CD4-positive, alpha-beta T cell treated with Interferon gamma for 1 hour (primary cell): Measurements from ENCODE around the gene FBLN1.
"Not testable (repeated sequence)": the region's sequence is repeated elsewhere in the genome, so short reads cannot be mapped to it uniquely, and the experiment has no call there.

ENCODE experiments used
- DNase-seq: peaks from one replicate; pipeline ENCODE4 v3.0.0-alpha.2; 2020

Gene FBLN1

DNA sequence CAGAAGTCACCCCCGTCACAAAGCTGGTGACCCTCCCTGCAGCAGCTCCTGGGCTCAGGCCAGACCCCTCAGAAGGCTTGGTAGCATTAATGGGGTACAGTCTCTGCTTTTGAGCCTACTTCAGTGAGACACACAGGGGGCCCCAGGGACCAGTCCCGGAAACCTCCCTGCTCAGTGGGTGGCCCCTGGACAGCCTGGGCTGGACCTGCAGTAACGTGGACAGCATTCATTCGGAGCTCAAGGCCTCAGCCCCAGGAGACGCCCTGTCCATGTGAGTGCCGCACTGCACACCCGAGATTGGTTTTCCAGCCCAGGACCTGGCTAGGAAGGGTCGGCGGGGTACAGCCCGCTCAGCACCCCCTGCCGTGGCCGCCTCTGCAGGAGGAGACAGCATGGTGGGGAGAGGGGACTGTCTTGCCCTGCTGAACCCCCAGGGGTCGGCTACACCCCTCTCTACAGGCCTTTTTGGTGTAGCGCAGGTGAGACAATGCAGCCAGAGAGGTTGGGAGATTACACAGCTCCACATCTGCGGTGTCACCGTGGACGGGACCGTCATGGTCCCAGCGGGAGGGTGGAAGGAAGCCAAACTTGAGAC is 83.4 kb downstream of the FBLN1 start:
- DNase-seq: no peak

DNA sequence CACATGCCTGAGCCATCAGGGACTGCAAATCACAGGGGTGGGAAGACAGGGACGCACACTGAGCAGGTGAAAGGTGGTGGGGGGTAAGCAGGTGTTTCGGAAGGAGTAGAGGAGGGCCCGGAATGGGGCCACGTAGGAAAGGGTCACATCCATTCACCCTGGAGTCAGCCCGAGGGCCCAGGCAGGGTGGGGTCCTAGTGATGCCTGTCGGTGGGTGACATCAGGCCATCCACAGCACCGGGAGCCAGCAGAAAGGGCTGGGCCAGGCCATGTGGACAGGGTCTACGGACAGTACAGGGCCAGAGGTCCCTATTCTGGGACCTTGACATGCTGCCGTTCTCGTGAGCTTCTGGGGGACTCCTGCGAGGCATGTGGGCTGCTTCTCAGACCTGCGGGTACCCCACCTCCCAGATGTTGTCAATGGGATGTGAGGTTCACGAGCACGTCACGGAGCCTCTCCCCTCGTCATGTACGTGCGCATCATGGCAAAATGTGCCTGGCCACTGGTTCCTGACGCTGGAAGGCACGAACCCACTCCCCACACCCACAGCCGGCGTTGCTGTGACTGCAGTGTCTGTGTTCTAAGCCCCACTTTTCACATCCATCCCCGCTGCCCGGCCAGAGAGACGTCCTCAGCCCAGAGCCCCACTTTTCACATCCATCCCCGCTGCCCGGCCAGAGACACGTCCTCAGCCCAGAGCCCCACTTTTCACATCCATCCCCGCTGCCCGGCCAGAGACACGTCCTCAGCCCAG is 84.1 kb downstream of the FBLN1 start:
- no peak for DNase-seq

DNA sequence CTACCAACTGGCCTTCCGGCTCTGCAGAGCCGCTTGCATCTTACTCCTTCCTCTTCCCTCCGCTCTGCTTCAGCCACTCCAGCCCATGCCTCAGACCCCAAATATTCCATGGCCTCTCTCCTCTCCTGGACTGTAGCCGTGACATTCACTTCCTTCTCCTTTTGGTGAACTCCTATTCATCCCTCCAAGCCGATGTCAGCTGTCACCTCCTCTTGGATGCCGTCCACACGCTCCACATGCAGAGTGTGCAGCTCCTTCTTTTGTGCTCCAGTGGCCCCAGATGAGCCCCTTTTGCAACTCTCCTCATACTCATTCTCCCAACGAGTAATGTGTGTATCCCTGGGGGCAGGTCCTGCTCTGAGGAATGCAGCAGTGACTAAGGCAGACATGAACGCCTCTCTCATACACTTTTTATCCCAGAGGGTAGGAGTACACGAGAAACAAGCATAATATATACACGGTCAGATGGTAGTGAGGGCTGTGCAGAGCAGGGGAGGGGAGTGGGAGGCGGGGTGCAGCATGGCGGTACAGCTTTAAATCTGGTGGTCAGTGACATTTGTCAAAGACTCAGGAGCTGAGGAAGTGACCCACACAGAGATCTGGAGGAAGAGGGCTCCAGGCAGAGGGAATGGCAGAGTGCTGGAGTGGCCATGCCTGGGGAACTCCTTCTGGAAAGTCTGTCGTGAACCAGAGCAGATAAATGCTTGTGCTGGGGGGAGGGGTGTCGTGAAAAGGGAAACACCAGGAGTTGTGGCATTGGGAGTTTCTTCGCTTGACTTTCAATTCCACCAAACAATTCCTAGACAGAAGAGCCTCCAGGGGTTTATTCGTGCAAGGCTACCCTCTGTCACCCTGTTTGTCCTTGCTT is 85.2 kb downstream of the FBLN1 start:
- DNase-seq: no peak

DNA sequence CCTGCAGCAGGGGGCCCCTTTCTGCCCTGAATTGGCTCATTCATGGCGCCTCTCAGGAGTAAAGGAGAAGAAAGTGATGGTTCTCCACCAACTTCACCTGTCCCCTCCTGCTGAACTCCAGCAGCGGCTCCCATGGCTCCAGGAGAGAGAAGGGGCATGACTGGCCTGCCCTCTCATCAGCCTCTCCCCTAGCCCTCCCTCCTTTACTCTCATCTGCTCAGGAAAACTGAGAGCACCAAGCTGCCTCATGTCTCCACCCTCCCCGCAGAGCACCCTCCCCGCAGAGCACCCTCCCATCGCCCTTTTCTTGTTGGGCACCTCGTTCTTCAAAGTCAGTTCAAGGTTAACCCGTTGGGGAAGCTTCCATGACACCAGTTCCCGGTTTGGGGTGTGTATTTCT is 86.9 kb downstream of the FBLN1 start:
- no peak for DNase-seq

DNA sequence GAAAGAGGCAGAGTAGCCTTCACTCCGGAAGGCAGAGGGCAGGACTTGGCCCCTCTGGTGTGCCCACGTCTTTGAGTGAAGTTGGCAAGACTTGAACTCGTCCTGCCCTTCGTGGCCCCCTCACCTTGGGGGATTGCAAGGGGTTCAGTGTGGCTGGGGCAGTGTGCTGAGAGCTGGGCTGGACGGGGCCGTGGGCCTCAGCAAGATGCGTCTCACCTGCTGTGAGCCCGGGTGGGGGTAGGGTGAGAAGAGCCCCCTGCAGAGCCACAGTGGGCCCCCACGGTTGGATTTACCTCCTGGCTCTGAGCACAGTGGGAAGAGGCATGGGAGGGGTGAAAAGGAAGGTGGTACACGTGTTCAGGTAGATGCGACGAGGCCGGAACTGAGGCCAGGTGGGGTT is 87.6 kb downstream of the FBLN1 start:
- DNase-seq: no peak

DNA sequence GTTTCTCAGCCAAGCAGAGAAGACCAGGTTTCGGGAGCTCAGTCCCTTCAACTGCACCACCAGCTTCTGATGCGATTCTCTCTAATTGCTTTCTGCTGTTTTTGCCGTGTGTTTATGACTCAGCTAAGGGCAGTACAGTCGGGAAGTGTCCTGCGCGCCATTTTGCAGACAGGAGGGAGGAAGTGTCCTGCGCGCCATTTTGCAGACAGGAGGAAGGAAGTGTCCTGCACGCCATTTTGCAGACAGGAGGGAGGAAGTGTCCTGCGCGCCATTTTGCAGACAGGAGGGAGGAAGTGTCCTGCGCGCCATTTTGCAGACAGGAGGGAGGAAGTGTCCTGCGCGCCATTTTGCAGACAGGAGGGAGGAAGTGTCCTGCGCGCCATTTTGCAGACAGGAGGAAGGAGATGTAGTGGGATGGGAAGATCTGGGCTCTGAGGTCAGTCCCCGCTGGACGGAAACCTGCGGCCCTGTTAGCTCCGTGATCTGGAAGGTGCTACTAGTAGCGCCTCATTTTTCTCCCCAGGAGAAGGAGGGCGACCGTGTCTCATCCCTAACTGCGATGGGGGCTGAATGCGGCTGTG is 89.0 kb downstream of the FBLN1 start:
- DNase-seq: not testable (repeated sequence)

DNA sequence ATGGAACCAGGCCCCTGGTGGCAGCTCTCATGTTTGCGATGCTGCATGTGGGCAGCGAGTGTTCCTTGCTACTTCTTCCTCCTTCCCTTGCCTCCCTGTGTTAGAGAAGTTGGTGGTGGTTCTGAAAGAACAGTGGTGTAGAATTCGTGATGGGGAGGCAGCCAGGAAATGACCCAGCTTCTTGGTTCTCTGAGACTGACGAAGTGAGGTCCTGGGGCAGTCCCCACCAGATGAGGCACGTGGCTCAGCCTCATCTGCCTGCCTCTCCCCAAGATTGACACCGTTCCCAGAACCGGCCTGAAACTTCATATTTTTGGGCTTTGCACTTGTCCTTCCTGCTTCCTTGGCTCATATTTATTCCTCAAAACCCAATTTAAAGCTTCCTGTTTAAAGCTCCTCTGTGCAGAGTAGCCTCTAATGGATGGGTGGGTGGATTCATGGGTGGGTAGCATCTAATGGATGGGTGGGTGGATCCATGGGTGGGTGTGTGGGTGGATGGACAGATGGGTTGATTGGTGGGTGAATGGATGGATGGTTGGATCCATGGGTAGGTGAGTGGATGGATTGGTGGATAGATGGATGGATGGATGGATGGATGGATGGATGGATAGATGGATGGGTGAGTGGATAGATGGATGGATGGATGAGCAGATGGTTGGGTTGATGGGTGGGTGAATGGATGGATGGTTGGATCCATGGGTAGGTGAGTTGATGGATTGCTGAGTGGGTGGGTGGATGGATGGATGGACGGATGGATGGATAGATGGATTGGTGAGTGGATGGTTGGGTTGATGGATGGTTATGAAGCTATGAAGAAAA is 91.6 kb downstream of the FBLN1 start:
- no peak for DNase-seq

DNA sequence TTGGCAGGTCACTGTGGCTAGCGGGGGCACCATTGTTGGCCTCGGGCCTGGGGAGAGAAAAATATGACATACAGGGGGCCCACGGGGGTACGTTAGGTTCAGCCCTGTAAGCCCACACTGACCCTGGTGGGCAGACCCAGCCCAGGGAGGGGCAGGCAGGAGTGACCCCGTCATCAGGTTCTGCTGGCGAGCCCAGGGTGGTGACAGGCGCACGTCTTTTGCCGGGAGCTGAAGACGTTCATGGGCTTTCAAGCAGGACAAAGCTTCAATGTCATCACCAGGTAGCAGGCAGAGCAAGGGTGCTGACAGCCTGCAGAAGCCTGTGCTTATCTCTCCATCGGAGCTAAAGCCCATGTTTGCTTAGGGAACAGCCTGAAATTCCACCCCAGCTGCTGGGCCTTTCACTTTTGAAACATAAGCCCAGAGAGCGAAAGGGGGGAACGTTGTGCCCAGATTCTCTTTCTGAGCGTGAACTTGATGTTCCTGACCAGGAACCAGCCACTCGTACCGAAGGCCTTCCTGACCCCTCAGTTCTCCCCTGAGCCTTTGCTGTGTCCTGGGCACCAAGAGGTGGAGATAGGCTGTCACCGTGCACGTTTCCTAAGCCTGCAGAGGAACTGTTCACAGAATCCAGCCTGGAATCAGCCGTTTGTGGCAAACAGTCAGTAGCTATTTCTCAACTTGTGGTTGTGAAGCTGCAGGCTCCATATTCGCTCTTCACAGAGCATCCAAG is 94.9 kb downstream of the FBLN1 start:
- DNase-seq: no peak

DNA sequence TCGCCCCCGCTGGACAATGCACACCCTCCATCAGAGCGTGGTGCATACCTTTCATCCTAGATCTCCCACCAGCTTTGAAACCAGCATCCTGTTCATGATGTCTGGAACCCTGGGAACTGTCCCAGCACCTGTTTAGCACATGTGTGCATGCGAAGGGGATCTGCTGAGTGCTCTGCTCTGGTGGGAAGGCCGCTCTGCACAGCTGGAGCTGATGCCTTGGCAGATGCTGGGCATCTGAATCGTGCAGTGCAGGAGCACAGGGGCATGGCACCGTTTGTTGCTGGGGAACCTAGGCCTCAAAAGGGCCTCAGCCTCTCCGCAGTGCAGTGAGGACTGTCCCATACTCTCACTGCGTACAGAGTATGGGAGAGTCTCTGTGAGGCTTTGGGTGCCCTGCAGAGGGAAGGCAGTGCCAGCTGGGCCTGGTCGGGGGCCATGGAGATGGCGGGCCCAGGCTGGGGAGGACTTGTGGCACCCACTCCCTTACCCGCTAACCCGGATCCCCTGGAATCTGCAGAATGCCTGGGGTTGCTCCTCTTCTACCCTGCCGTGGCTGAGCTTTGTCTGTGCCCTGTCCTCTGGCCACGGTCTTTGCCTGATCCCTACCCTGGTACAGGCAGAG is 96.0 kb downstream of the FBLN1 start:
- DNase-seq: no peak

DNA sequence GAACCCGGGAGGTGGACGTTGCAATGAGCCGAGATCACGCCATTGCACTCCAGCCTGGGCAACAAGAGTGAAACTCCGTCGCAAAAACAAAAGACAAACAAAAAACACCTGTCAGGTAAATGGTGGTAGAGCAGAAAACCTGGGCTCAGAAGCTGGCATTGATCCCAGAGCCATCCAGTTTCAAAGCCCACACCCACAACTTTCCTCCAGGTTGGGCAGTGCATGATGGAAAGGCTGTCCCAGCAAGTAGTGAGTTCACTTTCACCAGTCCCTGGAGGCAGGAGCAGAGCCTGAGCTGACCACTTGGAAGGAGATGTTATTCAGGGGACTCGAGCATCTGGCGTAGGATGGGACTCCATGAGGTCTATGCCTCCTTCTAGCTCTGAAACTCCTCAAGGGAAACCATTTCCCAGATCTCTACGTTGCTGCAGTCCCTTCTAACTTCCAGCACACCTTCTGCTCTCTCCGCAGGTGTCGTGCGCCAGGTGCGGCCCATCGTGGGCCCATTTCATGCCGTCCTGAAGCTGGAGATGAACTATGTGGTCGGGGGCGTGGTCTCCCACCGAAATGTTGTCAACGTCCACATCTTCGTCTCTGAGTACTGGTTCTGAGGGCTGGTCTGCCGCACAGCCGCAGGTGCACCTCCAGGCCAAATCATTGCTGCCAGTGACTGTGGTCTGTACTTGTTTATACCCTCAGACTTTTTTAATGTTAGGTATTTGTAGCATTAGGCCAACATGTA is 97.3 kb downstream of the FBLN1 start:
- DNase-seq: no peak

DNA sequence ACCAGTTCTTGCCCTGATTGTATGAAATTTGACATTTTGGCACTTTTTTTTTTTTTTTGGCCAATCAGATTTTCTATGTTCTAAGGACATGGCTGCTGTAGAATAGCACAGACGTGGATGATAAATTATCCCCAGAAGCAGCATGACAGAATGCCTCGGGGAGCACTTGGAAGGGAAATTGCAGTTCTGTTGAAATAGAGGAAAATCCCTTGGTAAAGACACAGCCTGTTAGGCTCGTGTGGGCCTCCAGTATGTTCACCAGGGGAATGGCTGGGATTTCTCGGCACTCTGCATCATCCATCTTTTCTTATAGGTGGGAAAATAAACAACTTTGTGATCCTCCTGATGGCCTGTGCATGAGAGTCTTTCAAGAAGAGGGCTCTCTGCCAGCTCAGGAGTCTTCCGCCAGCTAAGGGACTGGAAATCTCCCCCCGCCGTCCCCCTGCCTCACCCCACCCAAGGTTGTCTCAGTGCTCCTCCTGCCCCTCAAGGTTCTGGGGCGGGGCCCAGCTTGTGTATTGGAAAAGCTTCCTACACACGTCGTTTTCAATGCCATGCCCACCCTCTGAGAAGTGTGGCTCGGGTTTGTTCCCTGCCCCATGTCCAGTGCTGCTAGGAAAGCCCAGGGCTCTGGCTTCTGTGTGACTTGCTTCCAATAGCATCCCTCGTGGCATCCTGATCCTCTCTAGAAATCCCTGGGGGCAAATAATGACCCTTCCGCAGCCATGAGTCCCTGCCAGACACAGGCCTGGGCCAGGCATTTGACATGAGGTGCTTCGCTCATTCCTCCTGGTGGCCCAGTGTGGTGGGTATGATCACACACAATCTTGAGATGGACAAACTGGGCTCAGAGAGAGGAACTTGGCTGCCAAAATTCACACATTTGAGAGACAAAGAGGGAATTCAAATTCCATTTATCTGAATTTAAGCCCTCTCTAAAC is 98.4 kb downstream of the FBLN1 start:
- no peak for DNase-seq

DNA sequence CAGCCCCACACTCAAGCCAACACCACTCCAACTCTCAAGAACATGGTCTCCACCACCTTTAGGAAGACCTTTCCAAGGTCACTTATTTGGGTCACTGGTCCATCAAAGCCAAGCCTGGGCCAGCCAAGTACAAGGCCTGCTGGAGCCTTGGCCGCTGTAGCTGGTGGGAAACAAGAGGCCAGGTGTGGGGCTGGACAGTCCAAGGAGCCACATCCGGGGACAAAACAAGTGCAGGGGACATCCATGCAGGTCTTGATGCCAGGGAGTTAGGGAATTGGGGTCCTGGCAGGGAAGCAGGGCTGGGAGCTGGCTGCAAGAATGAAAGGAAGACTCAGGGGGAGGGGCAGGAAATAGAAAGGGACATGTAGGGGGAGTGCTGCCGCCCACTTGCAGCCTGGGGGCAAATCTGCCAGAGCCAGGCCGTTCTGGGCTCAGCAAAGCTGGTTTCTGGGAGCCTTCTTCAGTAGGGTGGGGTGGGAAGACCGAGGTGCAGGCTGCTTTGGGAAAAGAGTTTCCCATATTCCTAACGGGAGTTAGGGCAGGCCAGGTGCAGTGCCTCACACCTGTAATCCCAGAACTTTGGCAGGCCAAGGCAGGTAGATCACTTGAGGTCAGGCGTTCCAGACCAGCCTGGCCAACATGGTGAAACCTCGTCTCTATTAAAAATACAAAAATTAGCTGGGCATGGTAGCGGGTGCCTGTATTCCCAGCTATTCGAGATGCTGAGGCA is 99.5 kb downstream of the FBLN1 start:
- no peak for DNase-seq

DNA sequence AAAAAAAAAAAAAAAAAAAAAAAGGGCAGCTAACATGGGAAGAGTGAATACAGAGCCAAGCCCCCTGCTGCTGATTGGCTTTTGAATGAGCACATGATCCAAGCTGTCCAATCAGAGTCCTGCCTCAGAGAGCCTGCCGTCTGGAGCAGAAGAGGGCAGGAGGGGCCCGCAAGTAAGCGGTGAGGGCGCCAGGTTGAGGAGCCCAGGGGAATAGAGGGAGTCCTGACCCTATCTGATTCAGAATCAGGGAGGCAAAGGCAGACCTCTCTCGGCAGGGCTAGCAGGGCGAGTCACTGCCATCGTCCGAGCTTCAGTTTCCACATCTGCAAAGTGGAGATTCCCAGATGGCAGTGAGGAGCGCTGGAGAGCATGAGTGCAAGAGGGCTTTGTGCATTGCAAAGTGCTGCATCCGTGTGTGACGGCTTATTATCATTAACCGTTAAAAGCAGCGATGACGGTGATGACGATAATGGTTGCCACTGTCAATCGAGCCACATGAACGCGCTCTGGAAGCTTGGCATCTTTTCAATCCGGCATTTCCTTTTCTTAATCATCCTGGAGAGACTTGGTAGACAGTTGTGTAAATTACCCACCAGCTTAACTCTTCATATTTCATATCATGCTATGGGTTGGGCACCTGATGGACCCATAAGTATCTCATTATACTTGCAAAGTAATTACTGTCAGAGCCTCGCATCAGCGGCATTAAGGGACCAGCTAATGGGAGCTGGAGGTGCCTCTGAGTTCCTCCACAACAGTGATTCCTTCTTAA is 100.3 kb downstream of the FBLN1 start:
- DNase-seq: no peak

DNA sequence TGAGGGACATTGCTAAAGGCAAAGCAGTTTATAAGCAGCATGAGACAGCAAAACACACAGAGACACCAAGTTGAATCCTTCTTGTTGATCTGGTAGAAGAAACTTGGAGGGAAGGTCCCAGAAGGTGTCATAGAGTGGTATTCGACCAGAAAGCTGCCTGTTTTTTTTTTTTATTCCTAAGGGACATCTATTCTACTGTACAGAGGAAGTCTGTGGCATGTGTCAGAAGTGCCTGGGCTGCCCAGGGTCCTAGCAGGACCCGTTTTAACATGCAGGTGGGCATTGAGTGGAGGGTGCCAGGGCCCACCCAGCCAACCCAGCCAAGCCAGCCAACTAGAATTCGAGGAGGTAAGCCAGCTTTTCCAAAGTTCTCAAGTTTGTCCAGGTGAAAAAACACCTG is 100.9 kb downstream of the FBLN1 start:
- DNase-seq: no peak

DNA sequence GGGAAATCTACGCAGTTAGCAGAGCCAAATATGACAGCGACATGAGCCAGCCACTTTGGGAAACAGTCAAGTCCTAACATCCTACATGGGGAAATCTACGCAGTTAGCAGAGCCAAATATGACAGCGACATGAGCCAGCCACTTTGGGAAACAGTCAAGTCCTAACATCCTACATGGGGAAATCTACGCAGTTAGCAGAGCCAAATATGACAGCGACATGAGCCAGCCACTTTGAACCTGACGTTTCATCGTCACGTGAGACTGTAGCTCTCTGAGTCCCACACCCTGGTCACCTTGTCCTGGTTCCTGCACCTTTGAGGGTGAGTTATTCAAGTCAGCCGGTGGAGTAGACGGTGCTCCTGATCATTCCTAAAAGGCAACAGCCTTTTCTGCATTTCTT is 105.4 kb downstream of the FBLN1 start:
- not testable (repeated sequence) for DNase-seq

DNA sequence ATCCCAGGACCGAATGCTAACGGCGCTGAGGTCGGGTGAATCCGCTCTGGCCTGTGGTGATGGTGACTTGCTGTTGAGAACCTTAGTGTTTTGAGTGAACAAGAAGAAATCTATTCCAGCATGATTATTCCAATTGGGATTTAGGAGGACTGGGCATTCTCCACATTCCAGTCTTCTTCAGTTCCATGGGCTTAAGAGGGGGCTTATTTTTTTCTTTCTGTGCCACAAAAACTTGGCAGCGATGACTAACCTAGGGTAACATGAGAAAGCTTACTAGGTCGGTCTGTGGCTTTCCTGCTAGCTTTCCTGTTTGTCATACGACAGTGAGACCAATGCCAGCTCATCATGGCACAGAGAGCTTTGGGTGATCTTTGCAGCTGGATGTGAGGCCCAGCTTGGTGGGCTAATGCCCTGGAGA is 106.1 kb downstream of the FBLN1 start:
- DNase-seq: no peak

DNA sequence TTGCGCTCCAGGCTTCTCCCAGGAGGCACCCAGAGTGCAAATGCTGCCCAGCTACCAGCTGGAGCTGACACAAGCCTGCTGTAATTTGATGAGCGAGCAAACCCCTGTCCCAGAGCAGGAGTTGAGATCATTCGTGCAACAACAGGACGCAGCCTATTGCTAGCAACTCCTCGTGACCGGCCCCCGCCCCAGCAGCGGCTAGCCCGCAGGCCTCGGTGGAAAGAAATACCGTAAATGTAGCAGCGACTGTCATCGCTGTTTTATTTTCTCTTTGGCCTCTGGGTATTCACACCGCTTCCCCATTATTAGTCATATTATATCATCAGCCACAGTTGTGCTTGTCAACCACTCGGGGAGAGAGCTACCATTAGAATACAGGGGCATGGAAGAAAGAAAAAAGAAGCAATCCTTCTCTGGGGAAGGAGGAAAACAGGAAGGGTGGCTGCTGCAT is 109.8 kb downstream of the FBLN1 start:
- DNase-seq: no peak

DNA sequence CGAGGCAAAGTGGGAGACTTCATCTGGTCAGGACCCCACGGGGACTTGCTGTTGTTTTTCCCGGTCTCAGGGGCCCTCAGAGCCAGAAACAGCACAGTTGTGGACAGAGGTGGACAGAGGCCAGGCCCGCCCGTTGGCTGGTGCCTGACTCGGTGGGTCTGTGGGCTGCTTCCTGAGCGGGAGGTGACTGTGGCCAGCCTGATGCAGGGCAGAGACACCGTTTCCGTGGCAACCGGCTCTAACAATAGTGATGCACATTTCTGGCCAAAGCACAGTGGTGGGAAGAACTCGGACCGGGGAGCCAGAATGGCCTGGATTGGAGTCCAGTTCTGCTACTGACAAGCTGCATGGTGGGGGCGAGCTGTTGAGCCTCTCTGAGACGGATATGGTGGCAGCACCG is 110.3 kb downstream of the FBLN1 start:
- no peak for DNase-seq
